Mesothelial cell of epicardium (in vitro differentiated cells): Measurements from ENCODE around the gene TSGA10. TPM values are rescaled to one million over a fixed set of nuclear protein-coding genes. Genes with fewer than 3 reads are reported as not detected.

Source experiments
- DNase-seq, 2 experiments: peaks; one replicate each; pipeline ENCODE4 v3.0.0; 2021; ENCODE audit warnings: low spot score in 2 of 2; ENCODE audit not compliant: unreplicated experiment in 2 of 2
- H3K27ac Mint-ChIP-seq: 2 replicates; pipeline ENCODE4 v1.8.0; 2021; ENCODE audit warnings: mixed read lengths
- H3K27me3 Mint-ChIP-seq: 2 replicates; pipeline ENCODE4 v1.8.0; 2021; ENCODE audit warnings: low read depth, mixed read lengths
- H3K36me3 Mint-ChIP-seq: 2 replicates; pipeline ENCODE4 v1.8.0; 2021; ENCODE audit warnings: mixed read lengths
- H3K4me1 Mint-ChIP-seq: 2 replicates; pipeline ENCODE4 v1.8.0; 2021; ENCODE audit warnings: mixed read lengths
- H3K4me3 Mint-ChIP-seq: 2 replicates; pipeline ENCODE4 v1.8.0; 2021; ENCODE audit warnings: mild to moderate bottlenecking, moderate library complexity, mixed read lengths
- H3K9me3 Mint-ChIP-seq: 2 replicates; pipeline ENCODE4 v1.8.0; 2021; ENCODE audit warnings: mixed read lengths
- CTCF ChIP-seq: fragments of 200-600 bp; sonication (generic); IDR thresholded peaks from one replicate; pipeline ENCODE4 v1.5.0; 2021; ENCODE audit warnings: antibody characterized with exemption; ENCODE audit not compliant: unreplicated experiment
- total RNA-seq: library from RNA; stranded (reverse); gene quantifications from 3 replicates; pipeline ENCODE4 v1.2.1, GENCODE V29; 2021

Gene TSGA10
- total RNA-seq, 1 donor from 2014 or later = 11.3 TPM

- peaks cover 46% of the 10 kb centered on the region for H3K27me3 Mint-ChIP-seq
- H3K36me3 Mint-ChIP-seq = no peaks in the 10 kb centered on the region
- H3K4me1 Mint-ChIP-seq = peaks cover 4% of the 10 kb centered on the region
- TF ChIP-seq CTCF = no peak
- DNase-seq = no peak
- H3K9me3 Mint-ChIP-seq = no peaks in the 10 kb centered on the region
- H3K4me3 Mint-ChIP-seq = no peak overlapping the region
- no peak overlapping the region for H3K27ac Mint-ChIP-seq
Measured at GRCh38 chr2:98952966-98953365, 201.8 kb downstream of the TSGA10 start.

DNA sequence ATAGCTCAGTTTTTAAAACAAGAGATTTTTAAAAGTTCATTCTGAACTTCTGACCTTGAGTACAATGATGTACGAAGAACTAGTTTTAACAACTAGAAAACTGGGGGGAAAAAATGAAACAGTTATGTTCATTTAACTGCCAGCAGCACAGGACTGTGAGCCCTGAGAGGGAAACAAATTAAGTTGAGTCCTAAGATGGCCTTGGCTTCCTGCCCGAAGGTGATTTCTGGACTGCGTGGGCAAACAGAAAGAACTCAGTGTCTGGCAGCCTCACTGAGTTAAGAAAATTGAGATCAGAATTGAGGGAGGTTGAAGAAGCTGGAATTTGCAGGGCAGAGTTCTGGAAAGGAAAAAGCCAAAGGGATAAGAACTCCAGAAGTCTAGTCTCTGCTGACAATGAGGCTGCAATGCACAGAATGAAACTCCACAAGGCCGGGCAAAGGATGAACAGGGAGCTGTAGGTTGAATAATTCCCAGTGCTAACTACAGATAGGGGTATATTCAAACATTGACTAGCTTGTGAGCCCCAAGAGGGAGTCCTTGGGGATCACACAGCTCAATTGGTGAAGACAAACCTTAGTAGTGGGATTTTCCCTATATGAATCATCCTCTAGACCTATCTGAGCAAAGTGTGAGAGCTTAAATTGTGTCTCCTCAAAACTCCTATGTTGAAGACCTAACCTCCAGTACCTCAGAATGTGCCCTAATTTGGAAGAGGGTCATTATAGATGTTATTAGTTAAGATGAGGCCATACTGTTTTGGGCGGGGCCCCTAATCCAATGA, 205.6 kb downstream of the TSGA10 start:
- no peak overlapping the region for H3K27ac Mint-ChIP-seq
- peaks cover 4% of the 10 kb centered on the region for H3K4me1 Mint-ChIP-seq
- H3K27me3 Mint-ChIP-seq = peaks cover 32% of the 10 kb centered on the region
- H3K9me3 Mint-ChIP-seq = no peaks in the 10 kb centered on the region
- DNase-seq = no peak
- no peak overlapping the region for H3K4me3 Mint-ChIP-seq
- no peak for TF ChIP-seq CTCF
- no peaks in the 10 kb centered on the region for H3K36me3 Mint-ChIP-seq

DNA sequence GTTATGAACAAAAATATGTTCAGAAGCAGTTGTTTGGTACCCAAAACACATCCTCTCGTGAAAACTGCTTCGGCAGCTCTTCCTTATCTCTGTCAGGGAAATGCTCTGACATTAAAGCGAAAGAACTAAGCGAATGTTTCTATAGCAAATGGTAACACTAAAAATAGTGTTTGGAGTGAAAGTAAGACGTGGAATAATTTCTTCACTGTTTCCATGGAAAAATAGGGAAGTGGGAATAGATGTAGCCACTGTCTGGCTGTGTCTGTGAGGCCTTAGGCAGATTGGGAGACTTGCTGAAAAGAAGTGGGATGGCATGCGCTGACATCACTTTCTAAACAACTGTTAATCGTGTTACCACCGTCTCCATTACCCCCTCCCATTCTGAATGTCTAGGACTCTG, 207.2 kb downstream of the TSGA10 start:
- H3K4me3 Mint-ChIP-seq = no peak overlapping the region
- H3K4me1 Mint-ChIP-seq = peaks cover 4% of the 10 kb centered on the region
- H3K36me3 Mint-ChIP-seq = no peaks in the 10 kb centered on the region

More for the DNA sequence above, 207.2 kb downstream of the TSGA10 start:
- Mint-ChIP-seq H3K27ac (no peak overlapping the region), H3K9me3 (no peaks in the 10 kb centered on the region), H3K27me3 (peaks cover 21% of the 10 kb centered on the region)
- TF ChIP-seq CTCF = no peak
- no peak for DNase-seq

Other genes starting within 250 kb of the TSGA10 start
- 1.1 to 1.7 TPM (median 1.7 TPM) in 3 replicates for gene CRACDL, start 218.7 kb downstream of the TSGA10 start, total RNA-seq
- gene C2orf15, start 13.2 kb downstream of the TSGA10 start, total RNA-seq = 7.2 to 8.7 TPM (median 7.8 TPM) in 3 replicates
- 6.4 to 8.2 TPM (median 8.2 TPM) in 3 replicates for gene LIPT1, start within 50 bp of the TSGA10 start, total RNA-seq
- gene MITD1, start 26.1 kb upstream of the TSGA10 start, total RNA-seq = 31.5 to 34.4 TPM (median 32.2 TPM) in 3 replicates
- gene MRPL30, start 26.2 kb upstream of the TSGA10 start, total RNA-seq = 33.3 to 35.3 TPM (median 35.1 TPM) in 3 replicates
- not detected in 3 replicates for gene LYG2, start 100.7 kb upstream of the TSGA10 start, total RNA-seq
- 1.9 to 2.2 TPM (median 2.1 TPM) in 3 replicates for gene LYG1, start 146.3 kb upstream of the TSGA10 start, total RNA-seq
- 22.7 to 24.9 TPM (median 22.9 TPM) in 3 replicates for gene TXNDC9, start 181.4 kb upstream of the TSGA10 start, total RNA-seq
- gene EIF5B, start 182.4 kb upstream of the TSGA10 start, total RNA-seq = 42.1 to 45.8 TPM (median 45.3 TPM) in 3 replicates